Embryonic facial prominence (tissue), 1 donor: Measurements from ENCODE around the gene C6orf89.

Source experiments
- DNase-seq: peaks from one replicate; pipeline ENCODE4 v3.0.0-alpha.2; 2016; ENCODE audit errors: extremely low spot score

The C6orf89 gene

DNA sequence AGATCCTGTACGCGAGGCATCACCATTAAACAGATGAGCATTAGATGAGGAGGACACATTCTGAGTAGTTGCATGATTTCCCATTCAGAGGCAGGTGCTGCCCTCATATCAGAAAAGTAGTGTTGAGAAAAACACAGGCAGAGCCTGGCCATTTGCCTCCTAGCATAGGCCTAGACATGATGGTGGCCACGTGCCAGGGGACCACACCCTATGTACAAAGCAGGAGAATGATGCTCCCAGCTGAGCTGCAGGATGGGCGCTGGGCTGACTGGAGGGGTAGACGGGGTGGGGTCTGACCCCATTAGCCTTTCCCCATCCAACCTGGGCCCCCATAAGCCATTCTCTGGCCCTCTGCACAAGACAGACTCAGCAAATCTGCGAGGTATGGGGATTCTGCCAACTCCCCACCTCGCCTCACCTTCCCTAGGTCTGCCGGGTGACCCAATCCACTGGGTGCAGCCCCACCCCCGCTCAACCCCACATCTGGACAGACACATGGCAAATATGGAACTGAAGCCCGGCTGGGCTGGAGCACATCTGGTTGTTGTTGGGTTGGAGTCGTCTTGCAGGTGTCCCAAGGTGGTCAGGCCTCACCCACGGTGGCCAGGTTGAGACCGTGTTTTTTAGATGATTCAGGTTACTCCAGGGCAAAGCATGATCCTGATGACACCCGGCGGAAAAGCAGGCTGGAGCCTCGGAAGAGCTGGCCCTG, 82.7 kb downstream of the C6orf89 start:
- no peak for DNase-seq

DNA sequence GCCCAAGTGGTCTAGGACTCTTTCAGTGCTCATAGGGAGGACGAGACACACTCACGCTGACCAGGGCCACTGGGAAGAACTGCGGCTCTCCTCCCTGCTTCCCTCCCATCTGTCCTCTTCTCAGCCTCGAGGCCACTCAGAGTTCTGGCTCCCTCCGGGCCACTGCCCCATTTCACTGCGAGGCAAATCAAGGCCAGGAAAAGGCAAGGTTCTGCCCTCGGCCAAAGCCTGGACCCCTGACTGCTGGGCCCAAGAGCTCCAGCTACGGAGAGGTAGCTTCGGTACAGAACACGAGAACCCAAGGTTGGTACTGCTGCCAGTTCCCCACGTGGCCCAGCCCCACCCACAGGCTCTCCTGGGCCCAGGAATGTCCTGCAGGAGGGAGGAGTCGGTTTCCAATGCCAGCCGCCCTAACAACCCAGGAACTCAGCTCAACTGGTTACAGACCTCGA, 83.5 kb downstream of the C6orf89 start:
- DNase-seq, result no peak

DNA sequence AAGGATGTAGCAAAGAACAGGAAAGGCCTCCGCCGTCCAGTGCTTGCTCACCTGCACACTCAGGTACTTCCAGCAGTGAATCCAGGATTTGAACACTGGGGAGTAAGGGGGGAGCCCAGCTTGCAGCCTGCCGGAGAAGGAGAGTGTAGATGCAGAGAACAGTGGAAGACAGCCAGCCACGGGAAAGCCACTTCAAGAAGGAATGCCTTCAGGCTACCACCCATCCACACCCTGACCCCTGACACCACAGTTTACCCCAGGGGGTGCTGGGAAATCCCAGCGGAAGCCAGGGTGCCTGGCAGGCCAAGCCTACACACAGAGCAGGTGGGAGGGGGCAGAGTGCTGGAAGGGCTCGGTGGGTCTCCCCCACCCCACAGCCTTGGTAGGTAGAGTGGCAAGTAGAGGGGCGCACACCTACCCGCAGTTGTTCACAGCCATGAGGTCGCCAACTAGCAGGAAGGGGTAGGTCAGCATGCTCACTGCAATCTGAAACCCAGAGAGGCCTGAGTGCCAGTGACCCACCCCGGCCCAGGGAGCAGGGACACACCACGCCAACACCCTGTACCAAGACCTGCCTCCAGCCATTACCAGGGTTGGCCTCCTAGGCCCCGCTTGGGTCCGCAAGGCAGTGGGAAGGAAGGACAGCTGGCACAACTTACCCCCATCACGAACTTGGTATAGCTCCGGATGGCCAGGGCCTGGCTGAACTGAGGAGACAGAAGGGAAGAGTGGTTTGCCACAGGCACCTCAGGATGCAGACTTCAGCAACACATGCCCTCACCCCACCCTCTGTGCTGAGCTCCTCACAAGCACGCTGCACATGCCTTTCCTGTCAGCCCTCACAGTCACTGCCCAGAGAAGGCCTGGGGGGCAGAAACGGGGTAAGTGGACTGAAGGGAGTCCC, 84.5 kb downstream of the C6orf89 start:
- no peak for DNase-seq

- DNase-seq, result no peak
Measured at GRCh38 chr6:36970892-36971842, 85.4 kb downstream of the C6orf89 start.

DNA sequence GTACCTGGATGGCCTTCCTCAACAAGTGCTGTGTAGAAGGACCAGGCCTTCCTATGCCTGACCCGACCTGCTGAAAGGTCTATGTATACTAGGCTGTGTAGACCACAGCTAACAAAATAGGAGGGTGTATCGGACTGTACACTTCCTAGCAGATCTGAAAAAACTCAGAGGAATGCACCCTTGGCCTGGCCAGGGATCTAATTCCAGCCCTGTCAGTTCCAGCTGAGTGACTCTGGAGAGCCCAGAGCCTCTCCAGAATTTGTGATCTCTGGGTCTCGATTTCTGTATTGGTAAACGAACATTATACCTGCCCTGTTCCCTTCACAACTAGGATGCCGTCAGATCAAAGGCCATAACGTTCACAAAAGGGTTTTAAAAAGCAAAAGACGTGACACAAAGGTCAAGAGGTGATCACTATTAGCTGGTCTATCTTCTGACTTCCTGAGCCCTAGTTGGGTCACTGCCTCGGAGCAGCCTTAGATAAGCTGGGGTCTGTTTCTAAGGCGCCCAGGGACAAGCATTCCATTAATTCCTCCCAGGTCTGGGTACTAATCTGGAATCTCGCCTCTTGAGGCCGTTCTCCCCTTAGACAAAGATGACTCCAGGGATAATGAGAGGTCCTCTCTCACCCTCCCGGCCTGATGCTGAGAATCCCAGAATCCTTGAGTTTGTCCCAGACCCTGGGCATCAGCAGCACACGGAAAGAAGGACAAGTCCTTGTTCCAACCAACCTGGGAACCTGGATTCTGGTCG, 86.3 kb downstream of the C6orf89 start:
- DNase-seq, result no peak

DNA sequence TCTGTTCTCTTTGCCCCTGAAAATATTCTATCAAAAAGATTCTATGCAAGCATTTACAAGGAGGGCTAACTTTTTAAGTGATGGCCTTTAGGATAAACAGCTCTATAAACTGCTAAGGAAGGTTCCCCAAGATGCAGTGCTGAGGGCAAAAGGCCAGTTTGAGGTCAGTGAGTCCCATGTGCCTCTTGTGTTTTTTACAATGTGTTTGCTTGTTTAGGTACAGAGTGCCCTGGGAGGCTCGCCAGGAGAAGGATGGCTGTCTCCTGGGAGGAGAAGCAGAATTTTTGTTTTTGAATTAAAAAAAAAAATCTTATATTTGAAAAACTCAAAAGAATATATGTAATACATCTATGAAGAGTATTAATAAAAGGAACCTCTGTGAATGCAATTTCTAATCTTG, 87.4 kb downstream of the C6orf89 start:
- DNase-seq, result no peak

- DNase-seq, result no peak
Measured at GRCh38 chr6:36973647-36974046, 87.9 kb downstream of the C6orf89 start.

DNA sequence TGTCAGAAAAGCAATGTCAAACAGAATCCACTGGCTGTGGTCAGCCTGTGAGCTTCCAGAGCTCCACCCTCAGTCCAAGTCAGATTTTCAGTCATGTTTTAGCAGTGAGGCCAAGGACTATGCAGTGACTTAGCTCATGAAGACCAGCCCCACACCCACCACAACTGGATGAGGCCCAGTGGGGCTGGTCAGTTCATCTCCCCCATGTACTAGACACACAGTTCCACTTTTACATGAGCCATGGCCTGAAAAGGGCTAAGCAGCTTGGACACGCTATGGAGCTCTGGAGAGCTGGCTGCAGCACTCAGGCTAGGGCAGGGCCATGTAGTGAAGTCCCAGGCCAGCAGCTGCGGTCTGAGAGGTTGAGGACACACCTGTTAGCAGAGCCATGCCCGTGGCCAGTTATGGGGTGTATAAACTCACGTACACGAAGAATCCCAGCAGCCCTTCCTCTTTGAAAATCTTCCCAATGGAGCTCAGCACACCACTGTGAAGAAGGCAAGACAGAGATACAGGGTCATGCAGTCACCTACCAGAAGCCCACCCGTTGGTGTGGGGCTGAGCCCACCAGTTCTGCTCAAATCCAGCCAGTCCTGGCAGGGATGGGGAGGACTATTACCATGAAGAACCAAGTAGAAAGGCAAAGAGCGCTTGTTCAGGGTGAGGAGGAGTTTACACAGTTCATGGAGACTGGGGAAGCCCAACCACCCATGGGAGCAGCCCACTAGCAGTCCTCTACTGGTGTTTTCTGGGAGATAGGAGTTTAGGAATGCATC, 89.7 kb downstream of the C6orf89 start:
- DNase-seq, result no peak

- no peak for DNase-seq
Measured at GRCh38 chr6:36976007-36976264, 90.2 kb downstream of the C6orf89 start.

DNA sequence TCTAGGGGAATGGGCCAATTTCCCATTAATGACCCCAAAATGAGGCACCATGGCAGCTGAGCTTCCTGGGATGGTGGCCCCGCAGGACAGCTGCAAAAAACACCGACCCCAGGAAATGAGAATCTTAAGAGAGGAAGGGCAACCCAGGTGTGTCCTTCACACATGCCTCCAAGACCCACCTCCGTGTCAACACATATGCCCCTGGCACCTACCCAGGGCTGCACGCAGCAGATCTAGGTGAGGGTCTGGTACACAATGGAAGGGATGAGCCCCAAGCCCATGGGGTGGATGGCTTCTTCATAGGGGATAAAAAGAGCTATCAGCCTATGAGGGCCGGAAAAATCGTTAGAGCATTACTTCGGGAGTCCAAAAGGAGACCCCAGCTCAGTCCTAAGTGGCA, 90.8 kb downstream of the C6orf89 start:
- no peak for DNase-seq

- DNase-seq, result no peak
Measured at GRCh38 chr6:36976931-36977330, 91.2 kb downstream of the C6orf89 start.

- no peak for DNase-seq
Measured at GRCh38 chr6:36977470-36977941, 91.8 kb downstream of the C6orf89 start.
